ENCODE results near the gene TLCD2. TPM values are rescaled to one million over a fixed set of nuclear protein-coding genes. Genes with fewer than 3 reads are reported as not detected.

TLCD2 gene
- total and polyA plus RNA-seq, 9 of the 15 experiments (the other 6 are each of a cell fraction or from before 2014, with no cell fraction given), result 0.10 to 0.89 (median 0.58) TPM

GRCh38 chr17:1705004-1705403 lies 5.2 kb downstream of the TLCD2 start (continued):
- TF ChIP-seq ZNF589 (CRISPR knock-in tag; IDR thresholded peaks at IDR 0.05; ENCODE audit: low read depth), result peak; percentile 36; the same call in 1 of the 2 replicates
- no peak for TF ChIP-seq NFRKB (IDR thresholded peaks at IDR 0.05; ENCODE audit: low read depth)
- TF ChIP-seq NR2C2 (CRISPR knock-in tag; IDR thresholded peaks at IDR 0.05), result no peak
- TF ChIP-seq NR2C2 (tag; IDR thresholded peaks at IDR 0.05), result no peak
- no peak for TF ChIP-seq HNRNPLL (IDR thresholded peaks at IDR 0.05; ENCODE audit: low read depth, low read length, poor library complexity, severe bottlenecking)
- no peak for TF ChIP-seq E2F4 (CRISPR knock-in tag; IDR thresholded peaks at IDR 0.05; ENCODE audit: low read depth)
- no peak; the same call in 1 of the 2 replicates for TF ChIP-seq TRIM28 (IDR thresholded peaks at IDR 0.05)
- peak; percentile 66 for TF ChIP-seq TAL1 (IDR thresholded peaks at IDR 0.05)
- TF ChIP-seq TCF7L2 (IDR thresholded peaks at IDR 0.05; ENCODE audit: low read depth, low read length), result no peak
- TF ChIP-seq TARDBP (IDR thresholded peaks at IDR 0.05), result no peak
- TF ChIP-seq ZC3H4 (CRISPR knock-in tag; IDR thresholded peaks at IDR 0.05; ENCODE audit: borderline replicate concordance), result no peak
- no peak for TF ChIP-seq SREBF1 (IDR thresholded peaks at IDR 0.05; ENCODE audit: borderline replicate concordance, low read depth, low read length)
- TF ChIP-seq ZNF444 (CRISPR knock-in tag; IDR thresholded peaks at IDR 0.05), result no peak
- 0 out of 2 replicates have a peak, but pooled peaks have one; percentile 50 for TF ChIP-seq POLR2AphosphoS5 (IDR thresholded peaks at IDR 0.05; ENCODE audit: control insufficient read depth, insufficient read depth, low read depth, low read length)
- TF ChIP-seq FOSL1 (tag; conservative IDR thresholded peaks at IDR 0.05), result no peak
- no peak for TF ChIP-seq PHB (CRISPR knock-in tag; IDR thresholded peaks at IDR 0.05)
- TF ChIP-seq, protein P1, sequence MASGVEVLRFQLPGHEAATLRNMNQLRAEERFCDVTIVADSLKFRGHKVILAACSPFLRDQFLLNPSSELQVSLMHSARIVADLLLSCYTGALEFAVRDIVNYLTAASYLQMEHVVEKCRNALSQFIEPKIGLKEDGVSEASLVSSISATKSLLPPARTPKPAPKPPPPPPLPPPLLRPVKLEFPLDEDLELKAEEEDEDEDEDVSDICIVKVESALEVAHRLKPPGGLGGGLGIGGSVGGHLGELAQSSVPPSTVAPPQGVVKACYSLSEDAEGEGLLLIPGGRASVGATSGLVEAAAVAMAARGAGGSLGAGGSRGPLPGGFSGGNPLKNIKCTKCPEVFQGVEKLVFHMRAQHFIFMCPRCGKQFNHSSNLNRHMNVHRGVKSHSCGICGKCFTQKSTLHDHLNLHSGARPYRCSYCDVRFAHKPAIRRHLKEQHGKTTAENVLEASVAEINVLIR (CRISPR knock-in tag; IDR thresholded peaks at IDR 0.05), result no peak
- TF ChIP-seq SMAD4 (CRISPR knock-in tag; conservative IDR thresholded peaks at IDR 0.05), result 0 out of 2 replicates have a peak, but pooled peaks have one; percentile 31
- TF ChIP-seq POLR2B (IDR thresholded peaks at IDR 0.05; ENCODE audit: low read depth, partially characterized antibody), result no peak
- TF ChIP-seq, protein P2, sequence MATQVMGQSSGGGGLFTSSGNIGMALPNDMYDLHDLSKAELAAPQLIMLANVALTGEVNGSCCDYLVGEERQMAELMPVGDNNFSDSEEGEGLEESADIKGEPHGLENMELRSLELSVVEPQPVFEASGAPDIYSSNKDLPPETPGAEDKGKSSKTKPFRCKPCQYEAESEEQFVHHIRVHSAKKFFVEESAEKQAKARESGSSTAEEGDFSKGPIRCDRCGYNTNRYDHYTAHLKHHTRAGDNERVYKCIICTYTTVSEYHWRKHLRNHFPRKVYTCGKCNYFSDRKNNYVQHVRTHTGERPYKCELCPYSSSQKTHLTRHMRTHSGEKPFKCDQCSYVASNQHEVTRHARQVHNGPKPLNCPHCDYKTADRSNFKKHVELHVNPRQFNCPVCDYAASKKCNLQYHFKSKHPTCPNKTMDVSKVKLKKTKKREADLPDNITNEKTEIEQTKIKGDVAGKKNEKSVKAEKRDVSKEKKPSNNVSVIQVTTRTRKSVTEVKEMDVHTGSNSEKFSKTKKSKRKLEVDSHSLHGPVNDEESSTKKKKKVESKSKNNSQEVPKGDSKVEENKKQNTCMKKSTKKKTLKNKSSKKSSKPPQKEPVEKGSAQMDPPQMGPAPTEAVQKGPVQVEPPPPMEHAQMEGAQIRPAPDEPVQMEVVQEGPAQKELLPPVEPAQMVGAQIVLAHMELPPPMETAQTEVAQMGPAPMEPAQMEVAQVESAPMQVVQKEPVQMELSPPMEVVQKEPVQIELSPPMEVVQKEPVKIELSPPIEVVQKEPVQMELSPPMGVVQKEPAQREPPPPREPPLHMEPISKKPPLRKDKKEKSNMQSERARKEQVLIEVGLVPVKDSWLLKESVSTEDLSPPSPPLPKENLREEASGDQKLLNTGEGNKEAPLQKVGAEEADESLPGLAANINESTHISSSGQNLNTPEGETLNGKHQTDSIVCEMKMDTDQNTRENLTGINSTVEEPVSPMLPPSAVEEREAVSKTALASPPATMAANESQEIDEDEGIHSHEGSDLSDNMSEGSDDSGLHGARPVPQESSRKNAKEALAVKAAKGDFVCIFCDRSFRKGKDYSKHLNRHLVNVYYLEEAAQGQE (IDR thresholded peaks at IDR 0.05; ENCODE audit: borderline replicate concordance), result 0 out of 2 replicates have a peak, but pooled peaks have one; percentile 9
- TF ChIP-seq, protein P2 (CRISPR knock-in tag; IDR thresholded peaks at IDR 0.05; ENCODE audit: low read depth), result no peak
